ENCODE data around the gene RAMACL.
"Not testable (repeated sequence)": the region's sequence is repeated elsewhere in the genome, so short reads cannot be mapped to it uniquely, and the experiment has no call there.

Gene RAMACL

GRCh38 chr6:166582258-166582657 lies 4.2 kb downstream of the RAMACL start:
- H3K27me3 ChIP-seq (ENCODE audit: low read depth, low read length), result no peaks in the 10 kb centered on the region
- H3K36me3 ChIP-seq (ENCODE audit: control insufficient read depth in 1 of 2, insufficient read depth in 2 of 2, low read length in 2 of 2), result no peaks in the 10 kb centered on the region
- no peaks in the 10 kb centered on the region for H3K9me3 ChIP-seq (ENCODE audit: control insufficient read depth in 1 of 2, low read length in 2 of 2)
- H3K4me1 ChIP-seq (ENCODE audit: control insufficient read depth in 1 of 2, insufficient read depth in 2 of 2, low read length in 2 of 2), result no peaks in the 10 kb centered on the region
- H3K27ac ChIP-seq (ENCODE audit: low read length), result no peak overlapping the region
- no peak overlapping the region for H3K4me3 ChIP-seq (ENCODE audit: low read depth in 1 of 2, low read length in 2 of 2)

- H3K9me3 ChIP-seq (ENCODE audit: control insufficient read depth in 1 of 2, low read length in 2 of 2); H3K4me3 ChIP-seq (ENCODE audit: low read depth in 1 of 2, low read length in 2 of 2); H3K36me3 ChIP-seq (ENCODE audit: control insufficient read depth in 1 of 2, insufficient read depth in 2 of 2, low read length in 2 of 2): not testable (repeated sequence)
Observed at GRCh38 chr6:166581801-166582200, 4.7 kb downstream of the RAMACL start.

GRCh38 chr6:166581091-166581511 lies 5.4 kb downstream of the RAMACL start:
- H3K4me1 ChIP-seq (ENCODE audit: control insufficient read depth in 1 of 2, insufficient read depth in 2 of 2, low read length in 2 of 2), result no peaks in the 10 kb centered on the region
- no peaks in the 10 kb centered on the region for H3K27me3 ChIP-seq (ENCODE audit: low read depth, low read length)
- H3K36me3 ChIP-seq (ENCODE audit: control insufficient read depth in 1 of 2, insufficient read depth in 2 of 2, low read length in 2 of 2), result no peaks in the 10 kb centered on the region
- H3K9me3 ChIP-seq (ENCODE audit: control insufficient read depth in 1 of 2, low read length in 2 of 2), result no peaks in the 10 kb centered on the region
- no peak overlapping the region for H3K4me3 ChIP-seq (ENCODE audit: low read depth in 1 of 2, low read length in 2 of 2)
- no peak overlapping the region for H3K27ac ChIP-seq (ENCODE audit: low read length)

More at GRCh38 chr6:166581801-166582200, 4.7 kb downstream of the RAMACL start:
- not testable (repeated sequence) for H3K27me3 ChIP-seq (ENCODE audit: low read depth, low read length); H3K4me1 ChIP-seq (ENCODE audit: control insufficient read depth in 1 of 2, insufficient read depth in 2 of 2, low read length in 2 of 2); H3K27ac ChIP-seq (ENCODE audit: low read length)

GRCh38 chr6:166580076-166581050 lies 6.1 kb downstream of the RAMACL start:
- Histone ChIP-seq H3K4me1 (ENCODE audit: control insufficient read depth in 1 of 2, insufficient read depth in 2 of 2, low read length in 2 of 2) (no peaks in the 10 kb centered on the region), H3K4me3 (ENCODE audit: low read depth in 1 of 2, low read length in 2 of 2) (no peak overlapping the region), H3K36me3 (ENCODE audit: control insufficient read depth in 1 of 2, insufficient read depth in 2 of 2, low read length in 2 of 2) (no peaks in the 10 kb centered on the region), H3K9me3 (ENCODE audit: control insufficient read depth in 1 of 2, low read length in 2 of 2) (no peaks in the 10 kb centered on the region), H3K27me3 (ENCODE audit: low read depth, low read length) (no peaks in the 10 kb centered on the region), H3K27ac (ENCODE audit: low read length) (no peak overlapping the region)

GRCh38 chr6:166579237-166579850 lies 7.1 kb downstream of the RAMACL start:
- H3K27ac ChIP-seq (ENCODE audit: low read length), result no peak overlapping the region
- no peaks in the 10 kb centered on the region for H3K36me3 ChIP-seq (ENCODE audit: control insufficient read depth in 1 of 2, insufficient read depth in 2 of 2, low read length in 2 of 2)
- H3K4me3 ChIP-seq (ENCODE audit: low read depth in 1 of 2, low read length in 2 of 2), result no peak overlapping the region

GRCh38 chr6:166578536-166579236 lies 7.8 kb downstream of the RAMACL start:
- Histone ChIP-seq H3K4me3 (ENCODE audit: low read depth in 1 of 2, low read length in 2 of 2) (no peak overlapping the region), H3K27me3 (ENCODE audit: low read depth, low read length) (no peaks in the 10 kb centered on the region), H3K4me1 (ENCODE audit: control insufficient read depth in 1 of 2, insufficient read depth in 2 of 2, low read length in 2 of 2) (no peaks in the 10 kb centered on the region), H3K27ac (ENCODE audit: low read length) (no peak overlapping the region), H3K9me3 (ENCODE audit: control insufficient read depth in 1 of 2, low read length in 2 of 2) (no peaks in the 10 kb centered on the region), H3K36me3 (ENCODE audit: control insufficient read depth in 1 of 2, insufficient read depth in 2 of 2, low read length in 2 of 2) (no peaks in the 10 kb centered on the region)

More at GRCh38 chr6:166579237-166579850, 7.1 kb downstream of the RAMACL start:
- Histone ChIP-seq H3K9me3 (ENCODE audit: control insufficient read depth in 1 of 2, low read length in 2 of 2) (no peaks in the 10 kb centered on the region), H3K4me1 (ENCODE audit: control insufficient read depth in 1 of 2, insufficient read depth in 2 of 2, low read length in 2 of 2) (no peaks in the 10 kb centered on the region), H3K27me3 (ENCODE audit: low read depth, low read length) (no peaks in the 10 kb centered on the region)

GRCh38 chr6:166575205-166575604 lies 11.3 kb downstream of the RAMACL start:
- peak overlapping the region; percentile 7 for H3K27ac ChIP-seq (ENCODE audit: low read length)
- no peaks in the 10 kb centered on the region for H3K36me3 ChIP-seq (ENCODE audit: control insufficient read depth in 1 of 2, insufficient read depth in 2 of 2, low read length in 2 of 2)
- H3K9me3 ChIP-seq (ENCODE audit: control insufficient read depth in 1 of 2, low read length in 2 of 2), result no peaks in the 10 kb centered on the region
- H3K27me3 ChIP-seq (ENCODE audit: low read depth, low read length), result no peaks in the 10 kb centered on the region
- peaks cover 0 to 11% of the 10 kb centered on the region in 2 donors for H3K4me1 ChIP-seq (ENCODE audit: control insufficient read depth in 1 of 2, insufficient read depth in 2 of 2, low read length in 2 of 2)
- no peak overlapping the region for H3K4me3 ChIP-seq (ENCODE audit: low read depth in 1 of 2, low read length in 2 of 2)

- Histone ChIP-seq H3K36me3 (ENCODE audit: control insufficient read depth in 1 of 2, insufficient read depth in 2 of 2, low read length in 2 of 2) (no peaks in the 10 kb centered on the region), H3K9me3 (ENCODE audit: control insufficient read depth in 1 of 2, low read length in 2 of 2) (no peaks in the 10 kb centered on the region), H3K4me1 (ENCODE audit: control insufficient read depth in 1 of 2, insufficient read depth in 2 of 2, low read length in 2 of 2) (peaks cover 0 to 11% of the 10 kb centered on the region in 2 donors), H3K27ac (ENCODE audit: low read length) (no peak overlapping the region), H3K4me3 (ENCODE audit: low read depth in 1 of 2, low read length in 2 of 2) (no peak overlapping the region), H3K27me3 (ENCODE audit: low read depth, low read length) (no peaks in the 10 kb centered on the region)
Observed at GRCh38 chr6:166573511-166574216, 12.8 kb downstream of the RAMACL start.

GRCh38 chr6:166572370-166573261 lies 13.9 kb downstream of the RAMACL start:
- H3K27me3 ChIP-seq (ENCODE audit: low read depth, low read length), result no peaks in the 10 kb centered on the region
- H3K9me3 ChIP-seq (ENCODE audit: control insufficient read depth in 1 of 2, low read length in 2 of 2), result no peaks in the 10 kb centered on the region
- H3K4me1 ChIP-seq (ENCODE audit: control insufficient read depth in 1 of 2, insufficient read depth in 2 of 2, low read length in 2 of 2), result peaks cover 0 to 11% of the 10 kb centered on the region in 2 donors
- no peak overlapping the region for H3K4me3 ChIP-seq (ENCODE audit: low read depth in 1 of 2, low read length in 2 of 2)
- H3K36me3 ChIP-seq (ENCODE audit: control insufficient read depth in 1 of 2, insufficient read depth in 2 of 2, low read length in 2 of 2), result no peaks in the 10 kb centered on the region
- no peak overlapping the region for H3K27ac ChIP-seq (ENCODE audit: low read length)
